Measurements from ENCODE around the gene AATK. TPM values are rescaled to one million over a fixed set of nuclear protein-coding genes. Genes with fewer than 3 reads are reported as not detected.

AATK gene
- polyA plus RNA-seq, 2 of the 4 experiments (the other 2 are of a cell fraction), result 0.26 to 0.37 TPM

DNA sequence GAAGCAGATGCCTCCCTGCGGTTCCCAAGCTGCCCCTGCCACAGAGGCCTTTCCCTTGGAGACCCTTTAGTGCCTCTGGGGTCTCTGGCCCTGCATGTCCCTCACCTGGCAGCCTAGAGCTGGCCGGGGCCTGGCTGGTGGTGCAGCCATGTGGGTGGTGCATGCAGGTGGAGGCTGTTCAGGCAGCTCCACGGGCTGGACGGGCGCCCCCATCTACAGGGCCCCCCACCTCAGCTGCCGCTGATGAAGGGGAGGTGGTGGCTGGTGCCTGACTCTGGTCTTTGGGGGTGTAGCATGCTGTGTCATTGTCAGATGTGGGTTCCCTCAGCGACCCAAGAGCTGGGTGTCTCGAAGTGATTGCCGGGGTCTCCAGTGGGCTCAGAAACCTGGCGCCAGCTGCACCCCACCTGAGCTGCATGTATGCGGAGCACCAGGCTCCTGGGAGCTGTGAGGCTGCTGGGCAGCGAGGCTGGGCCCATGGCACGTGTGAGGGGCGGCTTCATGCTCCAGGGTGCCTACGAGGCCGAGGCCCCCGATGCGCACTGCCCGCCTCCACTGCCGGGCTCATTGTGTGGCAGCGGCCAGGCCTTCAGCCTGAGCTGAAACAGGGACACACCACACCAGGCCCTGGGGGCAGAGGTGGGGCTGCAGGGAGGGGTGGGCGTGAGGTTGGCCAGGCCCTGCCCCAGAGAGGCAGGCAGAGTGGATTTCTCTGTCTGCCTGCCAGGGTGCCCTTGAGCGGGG is 74.1 kb downstream of the AATK start:
- TF ChIP-seq JUNB (IDR thresholded peaks at IDR 0.05) (no peak), CBX2 (IDR thresholded peaks at IDR 0.05; ENCODE audit: borderline replicate concordance, low read depth) (no peak), PHF8 (IDR thresholded peaks at IDR 0.05; ENCODE audit: borderline replicate concordance, low read depth) (no peak), NFE2L2 (conservative IDR thresholded peaks at IDR 0.05; ENCODE audit: low read length) (no peak), BHLHE40 (IDR thresholded peaks at IDR 0.05; ENCODE audit: low read depth, low read length) (no peak), ZSCAN20 (CRISPR knock-in tag; IDR thresholded peaks at IDR 0.05) (no peak), NPAS2 (CRISPR knock-in tag; IDR thresholded peaks at IDR 0.05; ENCODE audit: borderline replicate concordance) (no peak), HOXB13 (CRISPR knock-in tag; IDR thresholded peaks at IDR 0.05; ENCODE audit: low read depth) (no peak)
- no peak for FAIRE-seq
- 87% methylated on average over 17 of the region's 23 CpGs for WGBS (ENCODE audit: missing lambda C conversion rate)
- no peak overlapping the region for H3K4me2 ChIP-seq
- no peak for ATAC-seq
- H3K9me3 ChIP-seq, result no peaks in the 10 kb centered on the region
- peak overlapping the region in 1 of 2 experiments; percentile 92; a peak in 3 of 6 replicates for H3K27ac ChIP-seq
- DNase-seq (ENCODE audit: low read depth in 1 of 2, low spot score in 1 of 2), result no peak
- H3K4me1 ChIP-seq, result peaks cover 56% of the 10 kb centered on the region
- ChIA-PET CTCF (interaction anchor here (1.1 to 17.4 kb wide), 5 partner anchors 12 to 665 kb away, joined by 4 to 880 read pairs (median 6); partner anchors contain the start of gene BAIAP2), POLR2A (no interaction called here)
- H3K4me3 ChIP-seq, result no peak overlapping the region

DNA sequence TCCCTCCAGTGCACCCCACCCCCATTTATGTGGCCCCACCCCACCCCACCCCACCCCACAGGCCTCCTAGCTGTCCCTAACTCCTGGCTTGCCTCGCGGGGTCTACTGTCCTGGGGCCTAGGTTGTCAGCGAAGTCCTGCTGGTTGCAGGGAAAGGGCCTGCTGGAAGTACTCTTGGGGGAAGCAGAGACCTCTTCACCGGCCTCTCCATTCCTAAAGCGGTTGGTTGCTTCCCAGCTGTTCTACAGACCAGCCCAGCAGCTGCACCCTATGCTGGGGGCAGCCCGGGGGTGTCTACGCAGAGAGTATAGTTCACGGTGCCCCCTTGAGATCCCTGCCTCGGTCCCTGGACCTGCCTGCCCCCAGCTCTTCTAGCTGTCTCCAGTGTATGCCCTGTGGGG is 74.9 kb downstream of the AATK start:
- WGBS (ENCODE audit: missing lambda C conversion rate), result 90% methylated on average over 6 of the region's 9 CpGs
- no peak for FAIRE-seq
- ATAC-seq, result no peak
- no peak for DNase-seq (ENCODE audit: low read depth in 1 of 2, low spot score in 1 of 2)
- CTCF ChIA-PET, result interaction anchor here (1.4 to 17.4 kb wide), 4 partner anchors 13 to 664 kb away, joined by 4 to 880 read pairs (median 34); partner anchors contain the start of gene BAIAP2
- peaks cover 48% of the 10 kb centered on the region for H3K4me1 ChIP-seq
- TF ChIP-seq, protein P1, sequence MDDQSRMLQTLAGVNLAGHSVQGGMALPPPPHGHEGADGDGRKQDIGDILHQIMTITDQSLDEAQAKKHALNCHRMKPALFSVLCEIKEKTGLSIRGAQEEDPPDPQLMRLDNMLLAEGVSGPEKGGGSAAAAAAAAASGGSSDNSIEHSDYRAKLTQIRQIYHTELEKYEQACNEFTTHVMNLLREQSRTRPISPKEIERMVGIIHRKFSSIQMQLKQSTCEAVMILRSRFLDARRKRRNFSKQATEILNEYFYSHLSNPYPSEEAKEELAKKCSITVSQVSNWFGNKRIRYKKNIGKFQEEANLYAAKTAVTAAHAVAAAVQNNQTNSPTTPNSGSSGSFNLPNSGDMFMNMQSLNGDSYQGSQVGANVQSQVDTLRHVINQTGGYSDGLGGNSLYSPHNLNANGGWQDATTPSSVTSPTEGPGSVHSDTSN (IDR thresholded peaks at IDR 0.05), result no peak
- no peak for TF ChIP-seq CBX2 (IDR thresholded peaks at IDR 0.05; ENCODE audit: borderline replicate concordance, low read depth)
- TF ChIP-seq ZC3H11A (IDR thresholded peaks at IDR 0.05), result no peak
- TF ChIP-seq EHMT2 (IDR thresholded peaks at IDR 0.05; ENCODE audit: low read depth), result no peak
- no peaks in the 10 kb centered on the region for H3K9me3 ChIP-seq
- peak overlapping the region in 1 of 2 experiments; percentile 17; a peak in 1 of 6 replicates for H3K27ac ChIP-seq
- no peak overlapping the region for H3K4me2 ChIP-seq
- no peak overlapping the region for H3K4me3 ChIP-seq
- POLR2A ChIA-PET, result no interaction called here

DNA sequence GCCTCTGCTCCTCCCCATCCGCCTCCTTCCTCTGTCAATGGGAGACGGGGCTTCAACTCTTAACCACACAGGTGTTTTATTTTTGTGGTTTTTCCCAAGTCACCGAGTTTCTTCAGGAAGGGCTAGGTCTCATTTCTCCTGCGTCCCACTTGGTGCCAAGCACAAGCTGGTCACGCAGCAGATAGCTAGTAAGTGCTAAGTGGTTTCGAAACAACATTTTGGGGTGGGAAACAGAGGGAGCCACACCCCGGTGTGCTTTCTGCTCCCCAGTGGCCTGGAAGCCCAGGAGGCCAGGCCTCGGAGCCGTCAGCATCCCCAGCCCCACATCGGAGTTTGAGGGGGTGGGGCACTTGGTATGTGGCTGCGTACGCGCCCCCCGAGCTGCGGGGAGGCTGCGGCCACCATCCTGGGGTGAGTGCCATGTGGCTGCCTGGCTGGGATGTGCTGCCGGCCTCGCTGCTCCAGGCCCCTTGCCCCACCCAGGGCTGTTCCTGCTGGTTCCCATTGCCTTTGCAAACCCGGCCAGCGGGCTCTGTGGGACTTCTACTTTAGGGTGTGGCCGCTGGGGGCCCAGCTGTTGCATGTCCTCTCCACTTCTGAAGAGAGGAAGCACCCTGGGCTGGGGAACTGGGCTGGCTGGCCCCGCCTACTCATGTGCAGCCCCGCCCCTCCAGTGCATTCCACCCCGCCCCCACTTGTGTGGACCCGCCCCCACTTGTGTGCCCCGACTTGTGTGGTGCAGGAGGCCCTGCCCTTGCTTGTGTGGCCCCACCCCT is 75.5 kb downstream of the AATK start:
- peak; percentile 7; the same call in 1 of the 2 replicates for TF ChIP-seq POLR2A (IDR thresholded peaks at IDR 0.05; ENCODE audit: low read length)
- TF ChIP-seq TFCP2L1 (CRISPR knock-in tag; IDR thresholded peaks at IDR 0.05), result no peak
- TF ChIP-seq RCOR1 (IDR thresholded peaks at IDR 0.05; ENCODE audit: low read depth, low read length), result no peak
- H3K4me2 ChIP-seq, result no peak overlapping the region
- no peak overlapping the region for H3K4me3 ChIP-seq
- no peaks in the 10 kb centered on the region for H3K9me3 ChIP-seq
- peak overlapping the region in 1 of 2 experiments; percentile 17; a peak in 2 of 6 replicates for H3K27ac ChIP-seq
- H3K4me1 ChIP-seq, result peaks cover 42% of the 10 kb centered on the region
- DNase-seq (ENCODE audit: low read depth in 1 of 2, low spot score in 1 of 2), result peak; percentile 36 to 44
- peak in 1 of 2 experiments; percentile 16; a peak in 2 of 6 replicates for ATAC-seq
- ChIA-PET POLR2A (no interaction called here), CTCF (interaction anchor here (1.1 to 17.4 kb wide), 5 partner anchors 8 to 663 kb away, joined by 4 to 880 read pairs (median 6); partner anchors contain the start of gene BAIAP2)
- FAIRE-seq, result no peak
- WGBS (ENCODE audit: missing lambda C conversion rate), result 79% methylated on average over 13 of the region's 26 CpGs

DNA sequence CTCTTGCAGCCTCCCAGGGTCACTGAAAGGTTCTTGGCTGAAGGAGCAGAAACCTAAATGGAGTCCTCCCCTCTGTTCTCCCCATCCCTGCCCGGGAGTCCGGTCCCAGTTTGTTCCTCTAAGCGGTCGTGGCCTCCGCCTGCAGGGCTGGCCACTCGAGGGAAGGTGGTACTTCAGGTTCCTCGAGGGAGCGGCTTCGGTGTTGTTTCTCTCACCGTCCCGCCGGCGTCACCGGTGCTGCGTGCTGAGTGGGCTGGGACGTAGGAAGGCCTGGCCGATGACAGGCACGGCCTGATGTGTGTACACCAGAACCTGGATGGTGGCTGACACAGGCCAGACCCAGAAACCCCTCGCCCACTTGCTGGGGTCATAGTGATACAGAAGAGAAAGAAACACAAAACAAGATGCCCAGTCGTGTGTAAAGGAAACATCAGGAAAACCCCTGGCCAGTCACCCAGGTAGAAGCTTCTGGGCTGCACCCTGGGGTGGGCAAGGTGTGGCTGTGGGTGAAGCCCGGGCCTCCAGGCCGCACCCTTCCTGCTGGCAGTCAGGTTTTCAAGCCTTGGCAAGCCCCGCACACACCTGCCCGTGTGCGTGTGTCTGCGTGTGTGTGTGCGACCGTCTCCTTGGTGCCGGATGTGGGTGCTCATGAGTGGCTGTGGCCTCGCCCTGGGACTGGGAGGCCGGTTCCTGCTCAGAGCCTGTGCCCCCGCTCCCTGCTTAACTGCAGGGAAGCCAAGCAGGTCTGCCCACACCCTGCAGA is 79.1 kb downstream of the AATK start:
- no peaks in the 10 kb centered on the region for H3K9me3 ChIP-seq
- peaks cover 6% of the 10 kb centered on the region; the same call in 2 of the 3 replicates for H3K4me1 ChIP-seq
- no peak for DNase-seq (ENCODE audit: low read depth in 1 of 2, low spot score in 1 of 2)
- H3K4me3 ChIP-seq, result no peak overlapping the region
- WGBS (ENCODE audit: missing lambda C conversion rate), result 89% methylated on average over 23 of the region's 32 CpGs
- ChIA-PET CTCF (interaction anchor here (1.6 to 7.2 kb wide), 3 partner anchors 12 to 15 kb away, joined by 11 to 66 read pairs (median 17); no protein-coding TSS in a partner anchor), POLR2A (interaction anchor here (1.1 kb wide), 1 partner anchor 632 kb away, joined by 3 read pairs; no protein-coding TSS in a partner anchor)
- no peak overlapping the region for H3K27ac ChIP-seq
- FAIRE-seq, result no peak
- ATAC-seq, result no peak
- TF ChIP-seq, protein P2, sequence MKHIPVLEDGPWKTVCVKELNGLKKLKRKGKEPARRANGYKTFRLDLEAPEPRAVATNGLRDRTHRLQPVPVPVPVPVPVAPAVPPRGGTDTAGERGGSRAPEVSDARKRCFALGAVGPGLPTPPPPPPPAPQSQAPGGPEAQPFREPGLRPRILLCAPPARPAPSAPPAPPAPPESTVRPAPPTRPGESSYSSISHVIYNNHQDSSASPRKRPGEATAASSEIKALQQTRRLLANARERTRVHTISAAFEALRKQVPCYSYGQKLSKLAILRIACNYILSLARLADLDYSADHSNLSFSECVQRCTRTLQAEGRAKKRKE (CRISPR knock-in tag; IDR thresholded peaks at IDR 0.05; ENCODE audit: low read depth), result no peak
- no peak for TF ChIP-seq EP300 (IDR thresholded peaks at IDR 0.05)
- TF ChIP-seq HEYL (CRISPR knock-in tag; IDR thresholded peaks at IDR 0.05), result no peak
- no peak overlapping the region for H3K4me2 ChIP-seq

Data from A549 (cell line).